Measurements from ENCODE around the gene PIK3R1.
A peak's percentile ranks its signal among the peaks of the same experiment; 100 is the strongest.

Gene PIK3R1

GRCh38 chr5:68246802-68247201 is 31.2 kb downstream of the PIK3R1 start:
- TF ChIP-seq, protein P1, sequence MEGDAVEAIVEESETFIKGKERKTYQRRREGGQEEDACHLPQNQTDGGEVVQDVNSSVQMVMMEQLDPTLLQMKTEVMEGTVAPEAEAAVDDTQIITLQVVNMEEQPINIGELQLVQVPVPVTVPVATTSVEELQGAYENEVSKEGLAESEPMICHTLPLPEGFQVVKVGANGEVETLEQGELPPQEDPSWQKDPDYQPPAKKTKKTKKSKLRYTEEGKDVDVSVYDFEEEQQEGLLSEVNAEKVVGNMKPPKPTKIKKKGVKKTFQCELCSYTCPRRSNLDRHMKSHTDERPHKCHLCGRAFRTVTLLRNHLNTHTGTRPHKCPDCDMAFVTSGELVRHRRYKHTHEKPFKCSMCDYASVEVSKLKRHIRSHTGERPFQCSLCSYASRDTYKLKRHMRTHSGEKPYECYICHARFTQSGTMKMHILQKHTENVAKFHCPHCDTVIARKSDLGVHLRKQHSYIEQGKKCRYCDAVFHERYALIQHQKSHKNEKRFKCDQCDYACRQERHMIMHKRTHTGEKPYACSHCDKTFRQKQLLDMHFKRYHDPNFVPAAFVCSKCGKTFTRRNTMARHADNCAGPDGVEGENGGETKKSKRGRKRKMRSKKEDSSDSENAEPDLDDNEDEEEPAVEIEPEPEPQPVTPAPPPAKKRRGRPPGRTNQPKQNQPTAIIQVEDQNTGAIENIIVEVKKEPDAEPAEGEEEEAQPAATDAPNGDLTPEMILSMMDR (IDR thresholded peaks at IDR 0.05): no peak
- H3K27ac ChIP-seq: no peak overlapping the region
- H3K4me1 ChIP-seq (ENCODE audit: control insufficient read depth in 1 of 2, insufficient read depth in 1 of 2, low read depth in 1 of 2, low read length in 1 of 2): peaks cover 35 to 55% of the 10 kb centered on the region in 2 experiments

GRCh38 chr5:68247627-68248026 is 32.1 kb downstream of the PIK3R1 start:
- TF ChIP-seq, protein P1 (IDR thresholded peaks at IDR 0.05): no peak
- Histone ChIP-seq H3K27ac (no peak overlapping the region), H3K9me3 (no peaks in the 10 kb centered on the region), H3K27me3 (no peaks in the 10 kb centered on the region), H3K4me3 (ENCODE audit: low read depth in 1 of 2, low read length in 1 of 2) (no peak overlapping the region), H3K36me3 (no peaks in the 10 kb centered on the region), H3K4me1 (ENCODE audit: control insufficient read depth in 1 of 2, insufficient read depth in 1 of 2, low read depth in 1 of 2, low read length in 1 of 2) (peaks cover 31 to 55% of the 10 kb centered on the region in 2 experiments)

More at GRCh38 chr5:68246802-68247201, 31.2 kb downstream of the PIK3R1 start:
- Histone ChIP-seq H3K36me3 (no peaks in the 10 kb centered on the region), H3K4me3 (ENCODE audit: low read depth in 1 of 2, low read length in 1 of 2) (no peak overlapping the region), H3K27me3 (no peaks in the 10 kb centered on the region), H3K9me3 (no peaks in the 10 kb centered on the region)

DNA sequence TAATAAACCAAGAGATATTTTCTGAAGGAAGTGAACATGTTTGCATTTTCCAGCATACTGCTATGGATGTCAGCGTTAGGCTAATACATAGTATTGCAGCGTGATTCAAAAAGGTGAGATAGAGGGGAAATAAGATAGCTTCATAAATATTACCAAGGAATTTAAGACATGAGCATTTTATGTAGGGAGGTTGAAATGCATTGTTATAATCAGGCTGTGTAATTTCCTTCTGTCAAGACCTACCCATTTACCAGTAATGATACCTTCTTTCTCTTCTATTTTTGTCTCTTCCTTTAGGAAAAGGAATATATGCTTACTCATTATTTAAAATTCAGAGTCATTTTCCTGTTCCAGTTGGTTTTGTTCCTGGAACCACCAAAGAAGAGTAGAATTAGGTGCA is 33.3 kb downstream of the PIK3R1 start:
- Histone ChIP-seq H3K4me1 (ENCODE audit: control insufficient read depth in 1 of 2, insufficient read depth in 1 of 2, low read depth in 1 of 2, low read length in 1 of 2) (peaks cover 21 to 43% of the 10 kb centered on the region in 2 experiments), H3K36me3 (no peaks in the 10 kb centered on the region), H3K9me3 (no peaks in the 10 kb centered on the region), H3K27ac (no peak overlapping the region), H3K4me3 (ENCODE audit: low read depth in 1 of 2, low read length in 1 of 2) (no peak overlapping the region), H3K27me3 (no peaks in the 10 kb centered on the region)
- TF ChIP-seq, protein P1 (IDR thresholded peaks at IDR 0.05): no peak

DNA sequence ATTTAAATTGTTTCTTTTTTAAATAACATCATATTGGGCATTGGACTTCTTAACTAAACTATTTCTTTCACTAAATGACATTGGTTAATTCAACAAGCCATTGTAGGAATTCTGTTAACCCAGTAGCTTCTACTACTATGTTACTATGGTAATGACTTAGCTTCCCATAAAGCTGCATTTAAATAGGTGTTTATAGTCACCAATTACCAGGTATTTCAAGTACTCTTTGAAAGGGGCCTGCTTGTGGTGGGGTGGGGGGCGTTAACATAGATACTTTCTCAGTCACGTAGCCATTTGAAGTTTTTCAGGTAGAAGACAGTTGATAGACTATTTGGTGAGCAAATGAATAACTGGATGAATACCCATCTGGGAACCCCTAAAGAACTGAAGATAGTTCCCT is 34.0 kb downstream of the PIK3R1 start:
- H3K27me3 ChIP-seq: no peaks in the 10 kb centered on the region
- H3K36me3 ChIP-seq: no peaks in the 10 kb centered on the region
- no peaks in the 10 kb centered on the region for H3K9me3 ChIP-seq
- H3K27ac ChIP-seq: no peak overlapping the region
- TF ChIP-seq, protein P1 (IDR thresholded peaks at IDR 0.05): no peak
- no peak overlapping the region for H3K4me3 ChIP-seq (ENCODE audit: low read depth in 1 of 2, low read length in 1 of 2)
- peaks cover 16 to 38% of the 10 kb centered on the region in 2 experiments for H3K4me1 ChIP-seq (ENCODE audit: control insufficient read depth in 1 of 2, insufficient read depth in 1 of 2, low read depth in 1 of 2, low read length in 1 of 2)

GRCh38 chr5:68250661-68251298 is 35.2 kb downstream of the PIK3R1 start:
- no peaks in the 10 kb centered on the region for H3K9me3 ChIP-seq
- H3K4me3 ChIP-seq (ENCODE audit: low read depth in 1 of 2, low read length in 1 of 2): no peak overlapping the region
- H3K36me3 ChIP-seq: no peaks in the 10 kb centered on the region
- TF ChIP-seq, protein P1 (IDR thresholded peaks at IDR 0.05): no peak
- H3K4me1 ChIP-seq (ENCODE audit: control insufficient read depth in 1 of 2, insufficient read depth in 1 of 2, low read depth in 1 of 2, low read length in 1 of 2): peaks cover 12 to 39% of the 10 kb centered on the region in 2 experiments
- no peaks in the 10 kb centered on the region for H3K27me3 ChIP-seq
- H3K27ac ChIP-seq: peak overlapping the region; percentile 49

Measured in neutrophil (primary cell).